ENCODE results near the gene TBC1D16.
"Not testable (repeated sequence)": the region's sequence is repeated elsewhere in the genome, so short reads cannot be mapped to it uniquely, and the experiment has no call there.

TBC1D16 gene

DNA sequence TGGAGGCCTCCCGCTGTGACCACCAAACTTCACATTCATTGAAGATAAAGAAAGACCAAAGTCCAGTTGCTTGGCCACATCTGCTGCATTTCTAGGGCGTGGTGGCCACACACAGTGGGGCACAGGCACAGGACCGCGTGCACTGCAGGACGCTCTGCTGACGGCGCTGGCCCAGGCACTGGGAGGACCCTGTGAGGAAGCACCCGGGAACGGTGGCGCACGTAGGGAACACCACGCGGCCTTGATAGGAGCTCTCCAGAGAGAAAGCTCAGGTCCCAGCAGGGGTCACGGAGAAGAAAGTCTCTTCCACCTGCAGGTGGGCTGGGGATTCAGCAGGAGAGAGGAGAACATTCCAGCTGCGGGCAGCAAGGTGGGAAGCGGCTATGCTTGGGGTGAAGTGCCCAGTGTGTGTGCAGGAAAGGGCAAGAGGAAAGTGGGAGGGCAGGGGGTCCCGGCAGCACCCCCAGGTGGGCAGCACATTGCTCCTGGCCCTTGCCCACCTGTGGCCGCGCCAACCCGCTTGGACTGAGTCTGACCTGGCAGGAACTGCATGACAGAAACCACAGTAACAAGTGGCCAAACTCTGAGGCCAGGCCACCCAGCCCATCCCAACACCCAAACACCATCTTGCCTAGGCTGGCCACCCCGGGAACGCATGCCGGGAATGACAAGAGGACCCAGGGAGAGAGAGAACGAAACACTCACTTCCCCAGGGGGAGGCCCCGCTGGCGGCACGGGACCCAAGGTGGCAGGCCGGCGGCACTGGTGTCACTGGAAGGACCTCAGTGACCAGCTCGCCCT, 32.8 kb downstream of the TBC1D16 start:
- DNase-seq = no peak

DNA sequence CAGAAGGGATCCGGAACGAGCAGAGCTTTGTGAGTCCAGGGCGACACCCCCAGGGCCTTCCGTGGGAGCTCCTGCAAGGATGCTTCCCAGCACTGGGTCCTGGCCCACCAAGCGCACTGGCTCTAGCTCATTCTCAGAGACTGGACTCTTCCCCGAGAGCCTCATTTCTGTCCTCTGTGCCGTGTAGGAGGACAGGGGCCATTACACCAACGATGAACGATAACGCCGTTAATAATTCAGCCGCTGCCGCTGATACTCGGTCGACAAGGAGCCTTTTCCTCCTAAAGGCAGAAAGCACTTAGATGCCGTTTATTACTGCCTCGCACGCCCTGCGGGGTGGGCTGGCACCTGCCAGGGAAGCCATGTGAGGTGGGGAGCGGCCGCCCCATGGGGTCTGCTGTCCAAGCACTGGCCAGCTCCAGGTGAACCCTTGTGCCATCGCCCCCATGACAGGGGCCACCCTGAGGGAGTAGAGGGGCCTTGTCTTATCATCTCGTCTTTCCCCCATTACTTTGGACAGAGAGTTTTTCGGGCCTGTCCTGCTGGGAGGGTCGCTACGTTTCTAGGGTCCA, 33.5 kb downstream of the TBC1D16 start:
- DNase-seq = no peak

DNA sequence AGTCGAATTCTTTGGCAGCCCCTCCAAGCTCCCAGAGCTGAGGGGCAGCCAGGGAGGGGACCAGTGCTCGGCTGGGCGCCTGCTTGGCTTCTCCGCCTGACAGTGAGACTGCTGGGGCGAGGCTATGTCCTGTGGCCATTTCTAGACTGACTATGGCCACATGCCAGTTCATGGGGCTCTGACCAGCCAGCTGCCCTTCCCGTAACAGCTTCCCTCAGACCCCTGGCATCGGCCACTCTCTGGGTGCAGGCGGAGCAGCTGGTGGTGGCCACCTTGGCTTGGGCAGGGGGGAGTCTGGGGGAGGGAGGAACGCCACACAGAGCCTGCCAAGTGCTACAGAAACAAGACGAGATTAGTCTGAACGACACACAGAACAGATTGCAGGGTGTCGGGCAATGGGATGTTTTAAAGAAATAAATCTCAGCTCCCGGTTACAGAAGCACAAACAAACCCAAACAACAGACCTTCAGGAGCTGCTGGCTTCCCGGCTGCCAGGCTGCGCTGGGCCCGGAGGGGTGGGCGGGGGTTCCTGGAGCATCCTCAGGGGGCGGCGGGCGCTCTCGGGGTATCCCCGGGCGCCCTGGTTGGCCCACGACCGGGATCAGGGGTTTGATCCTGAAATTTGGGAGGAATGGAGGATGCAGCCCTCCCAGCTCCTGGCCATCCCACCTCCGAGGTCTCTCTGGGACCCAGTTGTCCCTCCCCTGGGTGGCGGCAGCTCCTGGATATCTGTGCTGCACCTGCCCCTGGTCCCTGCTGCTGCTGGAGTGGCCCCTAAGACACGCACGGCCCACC, 34.5 kb downstream of the TBC1D16 start:
- no peak for DNase-seq

DNA sequence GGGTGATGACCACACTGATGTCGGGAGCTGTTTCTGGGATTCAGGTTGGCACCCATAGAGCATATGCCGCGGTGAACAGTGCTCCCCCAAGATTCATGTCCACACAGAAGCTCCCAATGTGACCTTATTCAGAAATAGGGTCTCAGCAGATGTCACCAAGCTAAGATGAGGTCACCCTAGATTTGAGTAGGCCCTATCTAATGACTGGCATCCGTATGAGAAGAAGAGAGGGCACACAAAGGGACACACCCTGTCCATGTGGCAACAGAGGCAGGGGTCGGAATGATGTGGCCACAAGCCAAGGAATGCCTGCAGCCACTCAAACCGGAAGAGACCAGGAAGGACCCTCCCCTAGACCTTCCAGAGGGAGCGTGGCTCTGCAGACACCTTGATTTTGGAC, 35.5 kb downstream of the TBC1D16 start:
- DNase-seq = no peak

DNA sequence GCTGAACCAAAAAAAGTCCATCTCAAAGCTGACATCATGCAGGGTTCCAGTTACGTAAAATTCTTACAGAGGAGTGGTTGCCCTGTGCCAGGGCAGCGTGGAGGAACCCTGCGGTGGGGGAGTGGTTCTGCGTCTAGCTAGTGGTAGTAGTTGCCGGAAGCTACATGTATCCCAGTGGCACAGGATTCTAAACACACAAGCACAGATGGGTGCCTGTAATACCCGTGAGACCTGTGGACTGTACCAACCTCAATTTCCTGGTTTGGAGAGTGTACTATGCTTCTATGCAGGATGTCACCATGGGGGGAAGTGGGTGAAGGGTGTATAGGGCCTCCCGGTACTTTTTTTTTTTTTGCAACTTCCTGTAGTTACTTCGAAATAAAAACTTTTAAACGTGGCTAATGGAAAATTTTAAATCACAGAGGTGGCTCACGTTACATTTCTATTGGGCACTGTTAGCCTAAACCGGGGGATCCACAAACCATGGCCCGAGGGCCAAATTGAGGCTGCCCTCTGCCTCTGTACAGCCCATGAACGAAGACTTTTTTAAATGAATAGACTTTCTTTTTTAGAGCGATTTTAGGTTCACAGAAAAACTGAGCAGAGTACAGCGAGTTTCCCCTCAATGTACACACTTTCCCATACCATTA, 38.5 kb downstream of the TBC1D16 start:
- DNase-seq = no peak

DNA sequence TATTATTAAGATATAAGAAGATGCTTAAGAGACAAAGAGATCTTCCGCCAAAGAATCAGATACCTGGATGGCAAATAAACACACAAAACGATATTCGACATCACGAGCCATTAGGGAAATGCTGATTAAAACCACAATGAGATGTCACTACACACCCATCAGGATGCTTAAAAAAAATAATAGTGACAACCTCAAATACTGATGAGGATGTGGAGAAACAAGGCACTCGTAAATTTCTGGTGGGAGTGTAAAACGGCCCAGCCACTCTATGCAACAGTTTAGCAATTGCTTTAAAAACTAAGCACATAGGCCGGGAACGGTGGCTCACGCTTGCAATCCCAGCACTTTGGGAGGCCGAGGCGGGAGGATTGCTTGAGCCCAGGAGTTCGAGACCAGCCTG, 39.4 kb downstream of the TBC1D16 start:
- no peak for DNase-seq

DNA sequence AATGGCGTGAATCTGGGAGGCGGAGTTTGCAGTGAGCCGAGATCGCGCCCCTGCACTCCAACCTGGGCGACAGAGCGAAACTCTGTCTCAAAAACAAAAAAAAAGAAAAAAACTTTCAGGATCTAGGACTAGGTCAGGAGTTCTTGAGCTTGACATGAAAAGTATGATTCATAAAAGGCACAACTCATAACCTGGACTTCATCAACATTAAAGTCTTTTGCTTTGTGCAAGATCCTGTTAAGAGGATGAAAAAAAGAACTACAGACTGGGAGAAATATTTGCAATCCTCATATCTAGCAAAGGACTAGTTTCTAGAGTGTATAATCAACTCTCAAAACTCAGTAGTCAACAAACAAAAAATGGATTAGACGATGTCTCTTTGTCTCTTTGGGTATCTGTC, 40.0 kb downstream of the TBC1D16 start:
- no peak for DNase-seq

DNA sequence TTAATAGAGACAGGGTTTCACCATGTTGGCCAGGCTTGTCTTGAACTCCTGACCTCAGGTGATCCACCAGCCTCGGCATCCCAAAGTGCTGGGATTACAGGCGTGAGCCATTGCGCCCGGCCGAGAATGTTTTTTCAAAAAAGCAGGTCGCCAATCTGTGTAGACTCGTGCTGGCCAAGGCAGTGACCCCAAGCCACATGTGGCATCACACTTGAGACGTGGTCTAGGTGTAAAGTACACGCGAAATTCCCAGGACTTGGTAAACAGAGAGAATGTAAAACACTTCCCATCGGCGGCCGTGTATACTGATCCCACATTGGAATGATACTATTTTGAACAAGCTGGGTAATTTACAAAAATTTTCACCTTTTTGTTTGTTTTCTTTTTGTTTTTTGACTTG, 41.1 kb downstream of the TBC1D16 start:
- DNase-seq = no peak

DNA sequence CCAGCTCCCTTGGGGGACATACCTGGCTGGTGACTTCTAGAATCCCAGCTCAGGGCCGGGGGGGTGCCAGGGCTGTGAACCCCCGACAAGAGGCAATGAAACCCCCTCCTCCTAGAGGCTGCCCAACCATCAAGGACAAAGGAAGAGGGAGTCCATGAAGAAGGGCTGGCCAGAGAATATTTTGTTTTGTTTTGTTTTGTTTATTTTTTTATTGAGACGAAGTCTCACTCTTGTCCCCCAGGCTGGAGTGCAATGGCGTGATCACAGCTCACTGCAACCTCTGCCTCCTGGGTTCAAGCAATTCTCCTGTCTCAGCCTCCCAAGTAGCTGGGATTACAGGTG, 41.5 kb downstream of the TBC1D16 start:
- not testable (repeated sequence) for DNase-seq

DNA sequence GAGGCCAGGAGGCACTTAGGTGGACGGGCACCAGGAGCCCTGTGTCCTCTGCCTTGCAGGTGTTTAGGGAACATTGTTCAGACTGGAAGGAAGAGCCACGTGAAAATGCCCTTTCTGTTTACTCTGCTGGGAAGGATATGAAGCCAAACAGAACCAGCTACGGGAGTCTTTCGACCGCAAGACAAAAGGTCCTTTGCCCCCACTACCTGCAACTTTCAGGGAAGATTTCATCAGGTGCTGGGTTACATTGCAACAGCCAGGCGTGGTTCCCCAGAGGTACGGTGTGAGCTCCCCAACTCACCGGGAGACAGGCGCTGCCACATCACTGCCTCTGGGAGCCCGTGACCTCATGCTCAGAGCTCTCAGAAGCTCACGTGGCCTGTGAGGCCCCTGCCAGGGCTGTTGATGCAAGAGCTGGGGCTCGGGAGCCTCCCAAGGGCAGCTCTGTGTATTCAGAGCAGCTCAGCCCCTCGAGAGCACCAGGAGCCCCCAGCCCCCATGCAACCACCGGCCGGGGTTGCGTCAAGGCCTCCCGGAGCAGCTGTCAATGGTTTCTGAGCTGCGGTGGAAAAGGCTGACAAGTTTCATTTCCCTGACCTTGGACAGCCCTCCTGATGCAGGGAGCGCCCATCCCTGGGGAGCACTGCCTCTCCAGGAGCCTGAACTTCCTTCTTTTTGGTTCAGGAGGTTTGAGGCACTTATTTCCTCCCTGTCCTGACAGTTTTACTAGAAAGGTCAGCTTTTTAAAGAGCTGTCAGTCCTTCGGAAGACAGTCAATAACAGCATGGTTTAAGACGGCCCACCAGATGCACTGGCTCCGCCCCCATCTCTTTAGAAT, 42.1 kb downstream of the TBC1D16 start:
- DNase-seq = no peak

DNA sequence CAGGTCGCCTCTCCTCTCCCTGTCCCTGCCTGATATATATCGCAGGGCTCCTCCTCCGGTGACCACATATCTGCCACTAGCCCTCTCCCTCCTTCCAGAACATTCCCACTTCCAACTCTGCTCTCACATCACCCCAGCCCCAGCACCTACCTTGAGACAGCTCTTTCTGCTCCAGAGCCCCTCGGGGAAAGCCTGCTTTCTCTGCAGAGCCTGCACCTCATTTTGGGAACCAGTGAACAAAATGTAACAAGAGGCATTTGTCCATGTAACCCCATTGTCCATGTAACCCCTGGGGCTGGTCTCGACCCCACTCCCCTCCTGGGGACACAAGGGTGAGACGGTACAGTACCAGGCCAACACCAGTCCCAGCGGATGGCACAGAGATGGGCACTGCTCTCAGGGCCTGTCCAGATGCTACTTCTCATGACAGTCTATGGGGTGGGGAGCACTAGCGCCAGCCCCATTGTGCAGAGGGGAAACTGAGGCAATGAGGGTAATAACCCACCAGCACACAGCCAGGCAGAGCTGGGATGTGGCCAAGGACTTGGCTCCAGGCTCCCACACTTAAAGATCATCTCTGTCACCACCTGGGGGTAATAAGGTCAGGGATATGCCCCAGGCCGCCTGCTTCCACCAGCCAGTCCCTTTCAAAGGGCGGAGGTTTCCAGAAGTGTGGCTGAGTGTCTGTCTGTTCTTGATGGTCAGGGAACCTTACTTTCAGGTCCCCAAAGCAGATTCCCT, 42.9 kb downstream of the TBC1D16 start:
- DNase-seq = no peak

DNA sequence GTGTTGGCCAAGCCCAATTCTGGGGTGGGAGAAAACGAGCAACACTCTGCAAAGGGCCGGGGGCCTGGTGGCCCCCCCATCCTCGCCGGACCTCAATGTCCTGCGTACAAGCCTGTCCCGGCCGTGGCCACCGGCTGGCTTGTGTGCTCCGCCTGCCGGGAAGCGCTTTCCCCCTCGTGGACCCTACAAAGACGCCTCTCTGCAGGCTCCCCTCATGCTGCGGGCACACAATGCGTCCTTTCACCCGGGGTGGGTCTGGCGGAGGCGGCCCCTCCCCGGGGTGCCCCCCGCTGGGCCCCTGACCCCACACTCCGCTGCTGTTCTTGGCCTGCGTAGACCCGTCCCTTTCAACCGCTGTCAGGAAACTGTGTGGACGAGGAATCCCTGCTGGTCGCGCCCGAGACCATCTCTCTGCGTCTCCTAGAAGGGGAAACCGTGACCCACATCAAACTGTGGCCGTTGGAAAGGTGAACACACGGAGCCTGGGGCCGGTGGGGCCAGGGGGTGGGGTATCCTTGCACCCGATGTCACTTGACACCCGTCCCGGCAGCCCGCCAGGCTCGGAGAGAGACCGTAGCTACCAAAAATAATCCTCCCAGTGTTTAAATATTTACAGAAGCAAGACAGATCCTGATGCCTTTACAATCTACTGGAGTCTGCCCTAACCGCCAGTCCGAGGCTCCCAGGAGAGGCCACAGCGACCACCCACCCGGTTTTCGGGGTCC, 43.6 kb downstream of the TBC1D16 start:
- DNase-seq = no peak

DNA sequence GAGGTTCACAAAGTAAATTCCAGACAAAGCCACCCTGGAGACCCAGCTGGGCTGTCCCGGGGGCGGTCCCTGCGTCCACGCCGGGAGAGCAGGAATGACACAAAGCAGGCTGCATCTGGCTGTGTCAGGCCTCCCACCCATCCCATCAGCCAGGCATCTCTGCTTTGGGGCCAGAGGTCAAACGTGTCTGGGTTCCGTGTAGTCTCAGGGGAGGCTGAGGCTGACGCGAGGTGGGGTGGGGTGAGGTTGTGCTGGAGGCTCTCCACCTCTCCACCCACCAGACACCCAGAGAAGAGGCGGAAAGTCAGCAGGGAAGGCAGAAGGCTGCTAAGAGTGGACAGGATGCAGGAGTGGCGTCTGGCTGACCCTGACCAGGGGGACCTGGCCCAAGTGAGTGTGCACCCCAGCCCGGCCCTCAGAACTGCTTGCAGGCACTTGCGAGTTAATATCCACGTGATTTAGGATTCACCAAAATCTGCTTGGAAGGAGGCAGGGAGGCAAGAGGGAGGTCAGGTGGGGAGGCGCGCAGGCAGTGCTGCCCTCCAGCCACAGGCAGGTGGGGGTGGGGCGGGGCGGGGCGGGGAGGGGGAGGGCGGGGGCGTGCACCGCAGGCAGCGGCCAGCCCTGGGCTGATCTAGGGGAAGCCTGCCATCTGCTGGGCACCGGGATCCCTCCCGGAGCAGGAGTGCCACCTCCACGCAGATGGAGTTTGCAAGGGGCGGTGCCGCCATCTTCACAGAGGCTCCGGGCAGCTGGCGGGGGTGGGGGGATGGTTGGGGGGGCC, 44.3 kb downstream of the TBC1D16 start:
- peak; percentile 28 for DNase-seq

DNA sequence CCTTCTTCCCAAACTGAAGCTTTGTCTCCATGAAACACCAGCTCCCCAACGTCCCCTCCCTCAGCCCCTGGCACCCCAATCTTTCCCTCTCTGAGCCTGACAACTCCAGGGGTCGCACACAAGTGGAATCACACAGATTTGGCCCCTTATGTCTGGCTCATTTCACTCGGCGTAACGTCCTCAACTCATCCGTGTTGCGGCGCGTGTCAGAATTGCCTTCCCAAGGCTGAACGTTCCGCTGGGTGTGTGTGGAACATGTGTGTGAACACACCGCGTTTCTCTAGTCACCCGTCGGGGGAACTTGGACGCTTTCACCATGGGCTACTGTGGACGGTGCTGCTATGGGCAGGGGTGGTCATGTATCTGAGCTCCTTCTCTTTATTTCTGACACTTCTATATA, 45.0 kb downstream of the TBC1D16 start:
- DNase-seq = no peak

DNA sequence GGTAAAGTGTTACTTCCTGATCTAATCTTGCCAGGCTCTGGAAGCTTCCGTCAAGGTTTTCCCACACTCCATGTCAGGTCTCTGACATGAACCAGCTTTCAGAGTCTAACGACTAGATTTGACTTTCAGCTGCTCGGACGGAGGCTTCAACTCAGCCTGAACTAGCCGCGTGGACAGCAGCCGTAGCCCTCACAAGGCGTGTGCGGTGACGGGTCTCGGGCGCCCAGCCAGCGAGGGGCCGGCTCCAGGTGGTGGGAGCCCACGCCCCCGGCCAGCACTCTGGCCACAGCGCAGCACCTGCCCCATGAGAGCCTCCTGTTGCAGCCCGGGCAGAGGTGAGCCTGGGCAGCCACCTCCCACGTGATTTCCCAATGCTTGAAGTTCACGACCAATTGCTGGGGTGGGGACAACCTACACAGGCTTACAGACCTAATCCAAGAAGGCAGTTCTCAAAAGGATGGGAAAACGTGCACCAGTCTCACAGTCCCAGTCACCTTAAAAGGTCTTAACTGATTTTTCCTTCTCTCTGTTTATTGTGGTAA, 45.5 kb downstream of the TBC1D16 start:
- no peak for DNase-seq

DNA sequence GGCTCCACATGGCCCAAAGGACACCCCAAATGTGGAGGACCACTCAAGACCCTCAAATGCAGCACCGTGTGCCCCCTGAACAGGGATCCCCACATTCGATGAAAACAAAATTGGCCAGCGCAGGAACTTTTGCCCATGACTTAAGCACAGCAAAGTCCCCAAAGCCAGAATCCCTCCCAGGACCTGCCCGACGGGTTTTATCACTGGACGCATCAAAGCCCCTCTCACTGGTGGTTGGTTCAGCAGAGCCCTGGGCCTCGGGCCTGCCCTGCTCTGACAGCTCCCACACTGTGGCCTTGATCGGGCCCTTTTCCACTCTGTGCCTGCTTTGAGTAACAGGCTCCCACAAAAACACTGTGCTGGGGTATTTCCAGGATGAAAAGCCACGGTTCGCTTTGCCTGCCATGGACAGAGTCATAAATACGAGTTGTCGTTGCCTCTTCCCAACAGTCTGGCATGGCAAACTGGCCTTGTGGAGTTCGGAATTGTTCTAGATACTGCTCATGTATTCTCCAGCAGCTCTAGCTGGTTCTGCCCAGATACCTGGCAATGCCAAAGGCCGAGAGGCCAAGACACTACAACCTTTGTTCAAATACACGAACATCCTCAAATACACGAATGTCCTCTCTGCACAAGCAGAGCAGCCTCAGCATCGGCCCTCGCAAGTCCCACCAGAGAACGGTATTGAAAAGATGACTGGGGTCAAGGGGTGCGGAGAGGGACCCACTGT, 46.4 kb downstream of the TBC1D16 start:
- DNase-seq = no peak

DNA sequence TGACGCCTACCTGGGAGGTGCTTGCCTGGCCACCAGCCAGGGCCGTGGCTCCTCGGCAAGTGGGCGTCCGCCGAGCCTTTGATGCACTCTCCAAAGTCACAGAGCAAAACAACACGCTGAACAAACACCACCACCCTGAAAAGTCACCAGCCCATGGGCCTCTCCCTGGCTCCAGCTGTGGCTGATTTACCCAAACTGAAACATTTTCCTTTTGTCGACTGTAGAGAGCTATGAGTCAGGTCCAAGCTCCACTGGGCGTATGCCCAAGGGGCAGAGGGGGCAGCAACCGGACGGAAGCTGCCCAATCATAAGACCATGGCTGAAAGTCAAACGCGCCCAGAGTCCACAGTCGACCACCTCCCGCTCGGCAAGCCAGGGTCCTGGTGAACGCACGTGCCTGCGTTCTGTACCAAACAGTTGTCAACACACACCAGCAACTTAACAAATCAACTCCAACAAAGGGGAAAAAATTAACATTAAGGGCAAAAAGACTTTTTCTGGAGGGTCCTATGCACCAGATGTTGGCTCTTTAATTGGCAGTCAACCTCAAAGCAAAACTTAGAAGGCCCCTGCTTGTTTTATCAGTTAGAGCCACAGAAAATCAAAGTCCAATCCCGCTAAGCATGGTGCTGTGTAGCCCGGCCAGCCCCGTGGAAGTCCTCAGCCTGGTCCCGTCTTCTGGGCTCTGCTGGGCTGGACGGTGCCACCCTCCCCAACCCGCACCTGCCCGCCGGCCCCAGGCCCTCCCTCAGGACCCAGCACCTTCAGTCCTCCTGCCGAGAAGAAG, 47.3 kb downstream of the TBC1D16 start:
- DNase-seq = no peak

DNA sequence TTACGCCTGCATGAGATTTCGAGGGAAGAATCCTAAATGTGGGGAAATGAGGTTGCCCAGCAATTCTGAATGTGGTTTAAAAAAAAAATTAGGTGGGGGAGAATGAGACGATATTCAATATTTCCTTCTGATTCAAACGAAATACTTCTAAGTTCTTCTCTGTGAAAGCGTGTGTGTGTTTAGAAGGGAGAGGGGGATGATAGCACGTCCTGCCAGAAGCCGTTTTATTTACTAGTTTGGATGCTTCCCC, 47.8 kb downstream of the TBC1D16 start:
- no peak for DNase-seq

Measured in NCI-H2081 treated with DMSO at 0.1 percent for 48 hours (cell line).